Measurements from ENCODE around the gene TASOR2. TPM values are rescaled to one million over a fixed set of nuclear protein-coding genes. Genes with fewer than 3 reads are reported as not detected.

Gene TASOR2
- total RNA-seq, 1 experiment from 2014 or later, result 80.3 TPM

GRCh38 chr10:5719546-5719945 is 34.9 kb downstream of the TASOR2 start:
- intact Hi-C loops (cut with micrococcal nuclease), result no loop called here
- no peaks in the 10 kb centered on the region for H4K20me1 ChIP-seq (ENCODE audit: insufficient read depth)
- no peak overlapping the region for H2AFZ ChIP-seq (ENCODE audit: low read depth, low read length, poor library complexity, severe bottlenecking)
- POLR2A ChIA-PET, result no interaction called here
- DNase-seq (ENCODE audit: low read depth, low spot score) (no peak), ATAC-seq (no peak)
- peak overlapping the region; percentile 0; the same call in 1 of the 2 replicates for H3K4me2 ChIP-seq (ENCODE audit: low read length)
- no TSS peak for BruUV-seq (replicated peaks)
- no peaks in the 10 kb centered on the region for H3K27me3 ChIP-seq (ENCODE audit: insufficient read depth, low read length)
- H3K9me3 ChIP-seq (ENCODE audit: control insufficient read depth in 1 of 2, insufficient read depth in 1 of 2, low read depth in 1 of 2, low read length in 2 of 2), result no peaks in the 10 kb centered on the region
- H3K9me2 ChIP-seq (ENCODE audit: insufficient read depth), result no peaks in the 10 kb centered on the region
- RAD21 ChIA-PET (ENCODE audit: low non-redundant PET in 1 of 2, low total read pairs in 2 of 2, uncharacterized antibody in 2 of 2, unreplicated experiment in 2 of 2), result no interaction called here
- peaks cover 0 to 12% of the 10 kb centered on the region in 2 experiments; a peak in 1 of 4 replicates for H3K4me1 ChIP-seq (ENCODE audit: control insufficient read depth in 1 of 2, insufficient read depth in 2 of 2, low read length in 2 of 2)
- H3K4me3 ChIP-seq (replicated peaks in 1 of 2; ENCODE audit: low read depth in 1 of 2, low read length in 2 of 2), result no peak overlapping the region
- CTCF ChIA-PET, result no interaction called here
- H3K79me2 ChIP-seq (ENCODE audit: insufficient read depth, low read length), result peaks cover 59% of the 10 kb centered on the region
- no peak for TF ChIP-seq SRF (IDR thresholded peaks at IDR 0.05; ENCODE audit: low read depth)
- TF ChIP-seq SIN3A (IDR thresholded peaks at IDR 0.05; ENCODE audit: low read depth), result no peak
- TF ChIP-seq RAD21 (IDR thresholded peaks at IDR 0.05; ENCODE audit: low read depth), result no peak
- H3K36me3 ChIP-seq (ENCODE audit: control insufficient read depth in 1 of 2, insufficient read depth in 2 of 2, low read length in 2 of 2), result peaks cover 12 to 16% of the 10 kb centered on the region in 2 experiments; a peak in 2 of 4 replicates
- no peak overlapping the region for H3K27ac ChIP-seq (ENCODE audit: low read depth, low read length)
- H3K9ac ChIP-seq (ENCODE audit: low read length), result no peak overlapping the region

- peak overlapping the region; percentile 0; the same call in 1 of the 2 replicates for H3K4me2 ChIP-seq (ENCODE audit: low read length)
- ChIA-PET POLR2A (no interaction called here), CTCF (no interaction called here), RAD21 (ENCODE audit: low non-redundant PET in 1 of 2, low total read pairs in 2 of 2, uncharacterized antibody in 2 of 2, unreplicated experiment in 2 of 2) (no interaction called here)
- H3K27me3 ChIP-seq (ENCODE audit: insufficient read depth, low read length), result no peaks in the 10 kb centered on the region
- H3K9me3 ChIP-seq (ENCODE audit: control insufficient read depth in 1 of 2, insufficient read depth in 1 of 2, low read depth in 1 of 2, low read length in 2 of 2), result no peaks in the 10 kb centered on the region
- no peak overlapping the region for H3K9ac ChIP-seq (ENCODE audit: low read length)
- TF ChIP-seq EZH2phosphoT487 (IDR thresholded peaks at IDR 0.05; ENCODE audit: borderline replicate concordance) (no peak), ZBTB33 (IDR thresholded peaks at IDR 0.05; ENCODE audit: extremely low read depth, insufficient replicate concordance, low read length) (no peak), FOSL1 (IDR thresholded peaks at IDR 0.05; ENCODE audit: low read depth) (0 out of 2 replicates have a peak, but pooled peaks have one; percentile 15), RAD21 (IDR thresholded peaks at IDR 0.05; ENCODE audit: low read depth) (no peak)
- peaks cover 52% of the 10 kb centered on the region for H3K79me2 ChIP-seq (ENCODE audit: insufficient read depth, low read length)
- intact Hi-C loops (cut with micrococcal nuclease), result no loop called here
- ATAC-seq (no peak), DNase-seq (ENCODE audit: low read depth, low spot score) (no peak)
- H4K20me1 ChIP-seq (ENCODE audit: insufficient read depth), result no peaks in the 10 kb centered on the region
- H3K36me3 ChIP-seq (ENCODE audit: control insufficient read depth in 1 of 2, insufficient read depth in 2 of 2, low read length in 2 of 2), result peaks cover 12 to 16% of the 10 kb centered on the region in 2 experiments; a peak in 2 of 4 replicates
- H3K27ac ChIP-seq (ENCODE audit: low read depth, low read length), result no peak overlapping the region
- no TSS peak for BruUV-seq (replicated peaks)
- H3K9me2 ChIP-seq (ENCODE audit: insufficient read depth), result no peaks in the 10 kb centered on the region
- no peak overlapping the region for H3K4me3 ChIP-seq (replicated peaks in 1 of 2; ENCODE audit: low read depth in 1 of 2, low read length in 2 of 2)
- H3K4me1 ChIP-seq (ENCODE audit: control insufficient read depth in 1 of 2, insufficient read depth in 2 of 2, low read length in 2 of 2), result peaks cover 0 to 12% of the 10 kb centered on the region in 2 experiments; a peak in 1 of 4 replicates
- H2AFZ ChIP-seq (ENCODE audit: low read depth, low read length, poor library complexity, severe bottlenecking), result no peak overlapping the region
Observed at GRCh38 chr10:5720182-5720581, 35.5 kb downstream of the TASOR2 start.

All from HCT116 (cell line).